Measurements from ENCODE around the gene GIMD1.

GIMD1 gene

DNA sequence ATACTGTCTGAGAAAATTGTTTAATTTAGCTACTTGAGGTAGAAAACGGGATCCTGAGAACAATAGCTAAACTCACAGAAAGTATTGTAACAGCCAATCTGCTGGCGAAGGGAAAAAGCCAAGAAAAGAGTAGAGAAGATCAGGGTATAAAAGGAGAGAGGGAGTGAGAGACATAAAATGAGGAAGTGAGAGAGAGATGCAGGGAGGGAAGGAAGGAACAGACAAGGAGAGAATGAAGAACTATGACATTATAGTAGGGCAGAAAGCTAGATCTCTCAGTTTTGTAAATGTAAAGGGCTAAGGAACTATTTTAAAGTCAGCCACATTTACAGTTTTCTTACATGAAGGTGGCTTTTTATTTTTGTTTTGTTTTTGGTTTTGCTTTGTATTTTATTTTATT lies 1.6 kb upstream of the GIMD1 start:
- Histone ChIP-seq H3K4me1 (ENCODE audit: control insufficient read depth, low read depth, low read length) (no peaks in the 10 kb centered on the region), H3K36me3 (ENCODE audit: control insufficient read depth, low read depth, low read length) (no peaks in the 10 kb centered on the region), H3K9ac (ENCODE audit: low read length) (no peak overlapping the region), H3K27me3 (ENCODE audit: control insufficient read depth, insufficient read depth, low read length) (no peaks in the 10 kb centered on the region), H3K4me3 (ENCODE audit: low read length) (no peak overlapping the region), H3K27ac (ENCODE audit: low read length) (no peak overlapping the region), H3K9me3 (ENCODE audit: control insufficient read depth, low read depth, low read length) (no peaks in the 10 kb centered on the region)

GRCh38 chr4:106369456-106370060 lies 980 bp upstream of the GIMD1 start:
- H3K4me1 ChIP-seq (ENCODE audit: control insufficient read depth, low read depth, low read length): no peaks in the 10 kb centered on the region
- no peaks in the 10 kb centered on the region for H3K9me3 ChIP-seq (ENCODE audit: control insufficient read depth, low read depth, low read length)
- H3K4me3 ChIP-seq (ENCODE audit: low read length): no peak overlapping the region
- H3K9ac ChIP-seq (ENCODE audit: low read length): no peak overlapping the region
- H3K36me3 ChIP-seq (ENCODE audit: control insufficient read depth, low read depth, low read length): no peaks in the 10 kb centered on the region
- no peaks in the 10 kb centered on the region for H3K27me3 ChIP-seq (ENCODE audit: control insufficient read depth, insufficient read depth, low read length)
- H3K27ac ChIP-seq (ENCODE audit: low read length): no peak overlapping the region

GRCh38 chr4:106367072-106367471 lies 1.5 kb downstream of the GIMD1 start:
- H3K27ac ChIP-seq (ENCODE audit: low read length): no peak overlapping the region
- H3K9me3 ChIP-seq (ENCODE audit: control insufficient read depth, low read depth, low read length): no peaks in the 10 kb centered on the region
- no peaks in the 10 kb centered on the region for H3K4me1 ChIP-seq (ENCODE audit: control insufficient read depth, low read depth, low read length)
- no peaks in the 10 kb centered on the region for H3K27me3 ChIP-seq (ENCODE audit: control insufficient read depth, insufficient read depth, low read length)
- no peaks in the 10 kb centered on the region for H3K36me3 ChIP-seq (ENCODE audit: control insufficient read depth, low read depth, low read length)
- H3K4me3 ChIP-seq (ENCODE audit: low read length): no peak overlapping the region
- H3K9ac ChIP-seq (ENCODE audit: low read length): no peak overlapping the region

- Histone ChIP-seq H3K27me3 (ENCODE audit: control insufficient read depth, insufficient read depth, low read length) (no peaks in the 10 kb centered on the region), H3K4me3 (ENCODE audit: low read length) (no peak overlapping the region), H3K9ac (ENCODE audit: low read length) (no peak overlapping the region), H3K36me3 (ENCODE audit: control insufficient read depth, low read depth, low read length) (no peaks in the 10 kb centered on the region), H3K27ac (ENCODE audit: low read length) (no peak overlapping the region), H3K9me3 (ENCODE audit: control insufficient read depth, low read depth, low read length) (no peaks in the 10 kb centered on the region), H3K4me1 (ENCODE audit: control insufficient read depth, low read depth, low read length) (no peaks in the 10 kb centered on the region)
Observed at GRCh38 chr4:106366026-106366425, 2.6 kb downstream of the GIMD1 start.

DNA sequence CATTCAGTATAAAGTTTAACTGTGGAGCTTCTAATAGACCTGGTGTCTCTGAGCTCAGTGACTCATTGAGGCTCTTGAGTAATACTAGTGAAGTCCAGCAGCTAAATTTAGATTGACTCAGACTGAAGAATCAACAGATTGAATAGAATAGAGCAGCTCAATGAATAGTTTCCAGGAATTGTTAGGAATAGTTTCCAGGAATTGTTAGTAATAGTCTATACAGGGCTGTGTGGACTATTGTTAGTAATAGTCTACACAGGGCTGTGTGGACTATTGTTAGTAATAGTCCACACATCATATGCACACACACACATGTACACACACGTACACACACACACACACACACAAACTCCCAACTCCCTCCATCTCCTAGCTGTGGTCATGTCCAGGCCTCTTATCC lies 3.0 kb downstream of the GIMD1 start:
- Histone ChIP-seq H3K27me3 (ENCODE audit: control insufficient read depth, insufficient read depth, low read length) (no peaks in the 10 kb centered on the region), H3K4me1 (ENCODE audit: control insufficient read depth, low read depth, low read length) (no peaks in the 10 kb centered on the region), H3K4me3 (ENCODE audit: low read length) (no peak overlapping the region), H3K9ac (ENCODE audit: low read length) (no peak overlapping the region), H3K27ac (ENCODE audit: low read length) (no peak overlapping the region), H3K36me3 (ENCODE audit: control insufficient read depth, low read depth, low read length) (no peaks in the 10 kb centered on the region), H3K9me3 (ENCODE audit: control insufficient read depth, low read depth, low read length) (no peaks in the 10 kb centered on the region)

DNA sequence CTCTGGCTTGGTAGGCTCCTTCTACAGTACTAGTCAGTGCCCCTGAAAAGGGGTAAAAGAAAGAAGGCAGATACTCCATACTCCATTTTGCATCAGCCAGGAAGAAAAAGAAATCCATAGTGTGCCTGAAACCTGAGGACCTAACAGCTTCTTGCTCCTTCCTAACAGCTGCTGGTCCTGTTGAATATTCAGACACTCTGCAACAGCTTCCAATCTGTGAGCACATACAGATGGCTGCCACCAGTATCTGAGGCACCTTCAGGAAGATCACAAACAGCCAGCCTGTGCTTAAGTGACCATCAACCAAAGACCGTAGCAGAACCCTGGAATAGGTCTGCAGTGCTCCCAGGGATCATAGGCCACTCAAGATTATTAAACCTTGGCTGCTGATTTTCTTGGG lies 4.3 kb downstream of the GIMD1 start:
- no peaks in the 10 kb centered on the region for H3K36me3 ChIP-seq (ENCODE audit: control insufficient read depth, low read depth, low read length)
- H3K27me3 ChIP-seq (ENCODE audit: control insufficient read depth, insufficient read depth, low read length): no peaks in the 10 kb centered on the region
- no peak overlapping the region for H3K4me3 ChIP-seq (ENCODE audit: low read length)
- H3K27ac ChIP-seq (ENCODE audit: low read length): no peak overlapping the region
- no peak overlapping the region for H3K9ac ChIP-seq (ENCODE audit: low read length)
- H3K4me1 ChIP-seq (ENCODE audit: control insufficient read depth, low read depth, low read length): no peaks in the 10 kb centered on the region
- H3K9me3 ChIP-seq (ENCODE audit: control insufficient read depth, low read depth, low read length): no peaks in the 10 kb centered on the region

GRCh38 chr4:106362086-106362825 lies 6.3 kb downstream of the GIMD1 start:
- Histone ChIP-seq H3K27ac (ENCODE audit: low read length) (no peak overlapping the region), H3K4me3 (ENCODE audit: low read length) (no peak overlapping the region), H3K27me3 (ENCODE audit: control insufficient read depth, insufficient read depth, low read length) (no peaks in the 10 kb centered on the region), H3K9me3 (ENCODE audit: control insufficient read depth, low read depth, low read length) (no peaks in the 10 kb centered on the region), H3K9ac (ENCODE audit: low read length) (no peak overlapping the region), H3K4me1 (ENCODE audit: control insufficient read depth, low read depth, low read length) (no peaks in the 10 kb centered on the region), H3K36me3 (ENCODE audit: control insufficient read depth, low read depth, low read length) (no peaks in the 10 kb centered on the region)

- H3K27me3 ChIP-seq (ENCODE audit: control insufficient read depth, insufficient read depth, low read length): no peaks in the 10 kb centered on the region
- H3K36me3 ChIP-seq (ENCODE audit: control insufficient read depth, low read depth, low read length): no peaks in the 10 kb centered on the region
- H3K4me3 ChIP-seq (ENCODE audit: low read length): no peak overlapping the region
- no peak overlapping the region for H3K9ac ChIP-seq (ENCODE audit: low read length)
- no peak overlapping the region for H3K27ac ChIP-seq (ENCODE audit: low read length)
- no peaks in the 10 kb centered on the region for H3K4me1 ChIP-seq (ENCODE audit: control insufficient read depth, low read depth, low read length)
- no peaks in the 10 kb centered on the region for H3K9me3 ChIP-seq (ENCODE audit: control insufficient read depth, low read depth, low read length)
Observed at GRCh38 chr4:106358899-106359298, 9.7 kb downstream of the GIMD1 start.

DNA sequence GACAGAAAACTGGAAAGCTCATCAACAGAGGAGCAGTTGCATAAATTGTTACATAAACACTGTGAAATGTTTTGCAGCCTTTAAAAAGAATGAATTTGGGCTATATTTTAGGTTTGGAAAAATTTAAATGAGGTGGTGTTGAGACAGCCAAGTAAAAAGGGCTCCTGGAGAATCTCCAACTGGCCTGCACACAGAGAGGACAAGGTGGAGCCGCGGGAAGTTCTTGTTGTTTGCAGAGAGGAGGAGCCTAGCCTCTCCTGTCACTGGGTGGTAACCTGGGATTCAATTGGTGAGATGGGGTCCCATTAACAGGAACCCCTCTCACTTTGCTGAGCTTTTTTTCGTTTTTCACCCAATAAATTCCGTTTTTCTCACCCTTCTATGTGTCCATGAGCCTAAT lies 13.4 kb downstream of the GIMD1 start:
- Histone ChIP-seq H3K9ac (ENCODE audit: low read length) (no peak overlapping the region), H3K36me3 (ENCODE audit: control insufficient read depth, low read depth, low read length) (no peaks in the 10 kb centered on the region), H3K27me3 (ENCODE audit: control insufficient read depth, insufficient read depth, low read length) (no peaks in the 10 kb centered on the region), H3K4me1 (ENCODE audit: control insufficient read depth, low read depth, low read length) (no peaks in the 10 kb centered on the region), H3K9me3 (ENCODE audit: control insufficient read depth, low read depth, low read length) (no peaks in the 10 kb centered on the region), H3K4me3 (ENCODE audit: low read length) (no peak overlapping the region), H3K27ac (ENCODE audit: low read length) (no peak overlapping the region)

GRCh38 chr4:106353786-106354185 lies 14.8 kb downstream of the GIMD1 start:
- H3K27ac ChIP-seq (ENCODE audit: low read length): no peak overlapping the region
- no peaks in the 10 kb centered on the region for H3K36me3 ChIP-seq (ENCODE audit: control insufficient read depth, low read depth, low read length)
- no peak overlapping the region for H3K9ac ChIP-seq (ENCODE audit: low read length)
- H3K4me3 ChIP-seq (ENCODE audit: low read length): no peak overlapping the region
- no peaks in the 10 kb centered on the region for H3K27me3 ChIP-seq (ENCODE audit: control insufficient read depth, insufficient read depth, low read length)
- H3K4me1 ChIP-seq (ENCODE audit: control insufficient read depth, low read depth, low read length): no peaks in the 10 kb centered on the region
- no peaks in the 10 kb centered on the region for H3K9me3 ChIP-seq (ENCODE audit: control insufficient read depth, low read depth, low read length)

GRCh38 chr4:106351016-106351415 lies 17.6 kb downstream of the GIMD1 start:
- H3K27ac ChIP-seq (ENCODE audit: low read length): no peak overlapping the region
- no peaks in the 10 kb centered on the region for H3K9me3 ChIP-seq (ENCODE audit: control insufficient read depth, low read depth, low read length)
- no peaks in the 10 kb centered on the region for H3K27me3 ChIP-seq (ENCODE audit: control insufficient read depth, insufficient read depth, low read length)
- H3K4me3 ChIP-seq (ENCODE audit: low read length): no peak overlapping the region
- H3K36me3 ChIP-seq (ENCODE audit: control insufficient read depth, low read depth, low read length): peaks cover 3% of the 10 kb centered on the region
- no peaks in the 10 kb centered on the region for H3K4me1 ChIP-seq (ENCODE audit: control insufficient read depth, low read depth, low read length)
- no peak overlapping the region for H3K9ac ChIP-seq (ENCODE audit: low read length)

- Histone ChIP-seq H3K27me3 (ENCODE audit: control insufficient read depth, insufficient read depth, low read length) (no peaks in the 10 kb centered on the region), H3K4me3 (ENCODE audit: low read length) (no peak overlapping the region), H3K9ac (ENCODE audit: low read length) (no peak overlapping the region), H3K36me3 (ENCODE audit: control insufficient read depth, low read depth, low read length) (peaks cover 3% of the 10 kb centered on the region), H3K9me3 (ENCODE audit: control insufficient read depth, low read depth, low read length) (no peaks in the 10 kb centered on the region), H3K4me1 (ENCODE audit: control insufficient read depth, low read depth, low read length) (no peaks in the 10 kb centered on the region), H3K27ac (ENCODE audit: low read length) (no peak overlapping the region)
Observed at GRCh38 chr4:106347167-106347566, 21.4 kb downstream of the GIMD1 start.

Measured in iPS-18a (cell line).